ENCODE measurements around the gene ATP5MC3.
"Not testable (repeated sequence)": the region's sequence is repeated elsewhere in the genome, so short reads cannot be mapped to it uniquely, and the experiment has no call there.

ATP5MC3 gene

GRCh38 chr2:175181104-175181876 lies at the start of gene ATP5MC3:
Gene ATP5MC3, minus strand, starts transcription at chr2:175181710. Its CDS starts 317 bp downstream, at chr2:175181393.
- peak; percentile 96 for DNase-seq

GRCh38 chr2:175228601-175229000 lies 47.1 kb upstream of the ATP5MC3 start:
- DNase-seq = not testable (repeated sequence)

- DNase-seq = no peak
Measured at GRCh38 chr2:175228179-175228578, 46.7 kb upstream of the ATP5MC3 start.

GRCh38 chr2:175227393-175227792 lies 45.9 kb upstream of the ATP5MC3 start:
- peak; percentile 68 for DNase-seq

- no peak for DNase-seq
Measured at GRCh38 chr2:175220075-175220474, 38.6 kb upstream of the ATP5MC3 start.

GRCh38 chr2:175218551-175218950 lies 37.0 kb upstream of the ATP5MC3 start:
- no peak for DNase-seq

- no peak for DNase-seq
Measured at GRCh38 chr2:175207741-175208438, 26.4 kb upstream of the ATP5MC3 start.

GRCh38 chr2:175206866-175207265 lies 25.4 kb upstream of the ATP5MC3 start:
- DNase-seq = no peak

GRCh38 chr2:175205523-175205922 lies 24.0 kb upstream of the ATP5MC3 start:
- no peak for DNase-seq

GRCh38 chr2:175203621-175204496 lies 22.3 kb upstream of the ATP5MC3 start:
- peak; percentile 41 for DNase-seq

- DNase-seq = no peak
Measured at GRCh38 chr2:175195012-175195411, 13.5 kb upstream of the ATP5MC3 start.

- no peak for DNase-seq
Measured at GRCh38 chr2:175188761-175189160, 7.3 kb upstream of the ATP5MC3 start.

GRCh38 chr2:175187378-175187777 lies 5.9 kb upstream of the ATP5MC3 start:
- DNase-seq = peak; percentile 13

GRCh38 chr2:175183674-175184073 lies 2.2 kb upstream of the ATP5MC3 start:
- DNase-seq = no peak

- DNase-seq = no peak
Measured at GRCh38 chr2:175181877-175182308, 383 bp upstream of the ATP5MC3 start.

GRCh38 chr2:175180701-175181103 lies 808 bp downstream of the ATP5MC3 start:
- DNase-seq = peak; percentile 57

GRCh38 chr2:175176624-175177023 lies 4.9 kb downstream of the ATP5MC3 start:
- DNase-seq = no peak

- no peak for DNase-seq
Measured at GRCh38 chr2:175175896-175176295, 5.6 kb downstream of the ATP5MC3 start.

GRCh38 chr2:175175320-175175719 lies 6.2 kb downstream of the ATP5MC3 start:
- DNase-seq = no peak

GRCh38 chr2:175170659-175171304 lies 10.7 kb downstream of the ATP5MC3 start:
- peak; percentile 40 for DNase-seq

GRCh38 chr2:175169191-175169590 lies 12.3 kb downstream of the ATP5MC3 start:
- peak; percentile 18 for DNase-seq

- DNase-seq = no peak
Measured at GRCh38 chr2:175168564-175168945, 13.0 kb downstream of the ATP5MC3 start.

Data from inflammatory macrophage treated with lipopolysaccharide for 4 hours (primary cell).